HCT116 (cell line): ENCODE data around the gene DNAH10. TPM values are rescaled to one million over a fixed set of nuclear protein-coding genes. Genes with fewer than 3 reads are reported as not detected.
A peak's percentile ranks its signal among the peaks of the same experiment; 100 is the strongest.

Experiments
- ATAC-seq: fragments of 200-7000 bp; cut with Tn5 transposase; 2 replicates; pipeline ENCODE4 v1.9.1; 2020; ENCODE audit warnings: mild to moderate bottlenecking, moderate library complexity
- BruUV-seq: library from RNA; stranded (reverse); fragments of 400-500 nt; replicated peaks from 2 replicates; lab custom pipeline; 2021; lab: Mats Ljungman, UMichigan
- CTCF ChIA-PET: fragments of 300-600 bp; sonication (Branson Sonifier 250); formaldehyde crosslinking; loops from one replicate; lab custom pipeline; 2021; ENCODE audit warnings: antibody characterized with exemption; lab: Charles Lee
- POLR2A ChIA-PET: fragments of 300-600, 350-600 bp; sonication (Branson Sonifier 250); formaldehyde crosslinking; loops from one replicate; lab custom pipeline; 2021; ENCODE audit warnings: antibody characterized with exemption; lab: Charles Lee
- RAD21 ChIA-PET, 2 experiments: fragments of 300-600 bp; sonication (Branson Sonifier 250); formaldehyde crosslinking; loops; one replicate each; lab custom pipeline; 2023; ENCODE audit warnings: low total read pairs in 2 of 2; ENCODE audit not compliant: uncharacterized antibody in 2 of 2, unreplicated experiment in 2 of 2, low non-redundant PET in 1 of 2; lab: Charles Lee
- DNase-seq: peaks from one replicate; pipeline ENCODE4 v3.0.0-alpha.2; 2010; ENCODE audit warnings: low read depth, low spot score
- H2AFZ ChIP-seq: fragments of 200-600 bp; shearing (Covaris generic), sonication (generic); 2 replicates; pipeline ENCODE4 v1.6.1; 2017; ENCODE audit warnings: low read depth, mixed run types, mixed read lengths, antibody characterized with exemption, low read length; ENCODE audit not compliant: poor library complexity, severe bottlenecking
- H3K27ac ChIP-seq: 2 replicates; pipeline ENCODE4 v1.5.1; 2012; ENCODE audit warnings: low read depth, low read length
- H3K27me3 ChIP-seq: fragments of 200-600 bp; sonication (generic); 2 replicates; pipeline ENCODE4 v1.6.1; 2016; ENCODE audit warnings: mixed run types, low read length, mixed read lengths; ENCODE audit not compliant: insufficient read depth
- H3K36me3 ChIP-seq, 2 experiments: fragments of 200-500 bp in 1 of 2; fragments of 200-600 bp in 1 of 2; sonication (Bioruptor generic) in 1 of 2; sonication (generic) in 1 of 2; 2 replicates each; pipeline versions ENCODE4 v1.5.1 to v1.6.1; 2014 to 2016; ENCODE audit warnings: low read length in 2 of 2, inconsistent platforms in 1 of 2, mixed read lengths in 1 of 2, mixed run types in 1 of 2; ENCODE audit not compliant: insufficient read depth in 2 of 2, control insufficient read depth in 1 of 2
- H3K4me1 ChIP-seq, 2 experiments: fragments of 200-600 bp in 1 of 2; sonication (generic) in 1 of 2; 2 replicates each; pipeline versions ENCODE4 v1.5.1 to v1.6.1; 2012 to 2017; ENCODE audit warnings: low read length in 2 of 2, inconsistent platforms in 1 of 2, mild to moderate bottlenecking in 1 of 2, mixed read lengths in 1 of 2, mixed run types in 1 of 2, moderate library complexity in 1 of 2; ENCODE audit not compliant: insufficient read depth in 2 of 2, control insufficient read depth in 1 of 2
- H3K4me2 ChIP-seq: fragments of 200-600 bp; sonication (generic); 2 replicates; pipeline ENCODE4 v1.6.1; 2017; ENCODE audit warnings: mixed run types, low read length, mixed read lengths
- H3K4me3 ChIP-seq, 2 experiments: fragments of 200-600 bp in 1 of 2; sonication (generic) in 1 of 2; replicated peaks in 1 of 2; 2 replicates each; pipeline ENCODE4 v1.5.1; 2011 to 2016; ENCODE audit warnings: low read length in 2 of 2, control low read depth in 1 of 2, low read depth in 1 of 2, mild to moderate bottlenecking in 1 of 2, mixed read lengths in 1 of 2, mixed run types in 1 of 2
- H3K79me2 ChIP-seq: fragments of 200-600 bp; sonication (generic); 2 replicates; pipeline ENCODE4 v1.6.1; 2017; ENCODE audit warnings: mild to moderate bottlenecking, mixed run types, low read length, moderate library complexity, mixed read lengths; ENCODE audit not compliant: insufficient read depth
- H3K9ac ChIP-seq: fragments of 200-600 bp; sonication (generic); 2 replicates; pipeline ENCODE4 v1.6.1; 2016; ENCODE audit warnings: low read length, mixed read lengths
- H3K9me2 ChIP-seq: fragments of 200-600 bp; sonication (generic), shearing (Covaris generic); 2 replicates; pipeline ENCODE4 v1.6.1; 2017; ENCODE audit warnings: mixed run types, mild to moderate bottlenecking, moderate library complexity; ENCODE audit not compliant: insufficient read depth
- H3K9me3 ChIP-seq, 2 experiments: fragments of 200-500 bp in 1 of 2; fragments of 200-600 bp in 1 of 2; sonication (Bioruptor generic) in 1 of 2; sonication (generic) in 1 of 2; 2 replicates each; pipeline ENCODE4 v1.6.1; 2014 to 2017; ENCODE audit warnings: low read length in 2 of 2, mixed read lengths in 2 of 2, inconsistent platforms in 1 of 2, low read depth in 1 of 2, mild to moderate bottlenecking in 1 of 2, mixed run types in 1 of 2, moderate library complexity in 1 of 2; ENCODE audit not compliant: control insufficient read depth in 1 of 2, insufficient read depth in 1 of 2
- H4K20me1 ChIP-seq: fragments of 200-600 bp; sonication (generic), shearing (Covaris generic); 2 replicates; pipeline ENCODE4 v1.6.1; 2017; ENCODE audit warnings: mixed run types, mild to moderate bottlenecking, moderate library complexity; ENCODE audit not compliant: insufficient read depth
- ATF3 ChIP-seq: IDR thresholded peaks from 2 replicates; pipeline ENCODE4 v1.6.1; 2012
- CBX3 ChIP-seq: IDR thresholded peaks from 2 replicates; pipeline ENCODE4 v1.6.1; 2012; ENCODE audit warnings: low read depth
- CEBPB ChIP-seq: IDR thresholded peaks from 2 replicates; pipeline ENCODE4 v1.6.1; 2012; ENCODE audit warnings: low read depth
- EGR1 ChIP-seq: IDR thresholded peaks from 2 replicates; pipeline ENCODE4 v1.6.1; 2012; ENCODE audit warnings: low read depth
- EZH2 ChIP-seq: fragments of 200-600 bp; sonication (generic); IDR thresholded peaks from 2 replicates; pipeline ENCODE4 v1.6.1; 2017; ENCODE audit warnings: antibody characterized with exemption, mixed run types
- FOSL1 ChIP-seq: IDR thresholded peaks from 2 replicates; pipeline ENCODE4 v1.6.1; 2012; ENCODE audit warnings: low read depth
- MAX ChIP-seq: IDR thresholded peaks from 2 replicates; pipeline ENCODE4 v1.6.1; 2012
- POLR2A ChIP-seq: IDR thresholded peaks from 2 replicates; pipeline ENCODE4 v1.7.0; 2011; ENCODE audit warnings: borderline replicate concordance; ENCODE audit not compliant: insufficient read depth, insufficient read length; ENCODE audit errors: extremely low read depth
- RAD21 ChIP-seq: IDR thresholded peaks from 2 replicates; pipeline ENCODE4 v1.6.1; 2012; ENCODE audit warnings: low read depth, mild to moderate bottlenecking
- REST ChIP-seq: IDR thresholded peaks from 2 replicates; pipeline ENCODE4 v1.6.1; 2012; ENCODE audit warnings: low read depth
- SRF ChIP-seq: IDR thresholded peaks from 2 replicates; pipeline ENCODE4 v1.6.1; 2012; ENCODE audit warnings: low read depth
- TCF7L2 ChIP-seq: IDR thresholded peaks from 2 replicates; pipeline ENCODE4 v1.7.0; 2011; ENCODE audit warnings: borderline replicate concordance, inconsistent platforms; ENCODE audit not compliant: insufficient read depth, insufficient read length; ENCODE audit errors: extremely low read depth
- YY1 ChIP-seq: IDR thresholded peaks from 2 replicates; pipeline ENCODE4 v1.6.1; 2011; ENCODE audit warnings: low read length, low read depth, moderate library complexity, mild to moderate bottlenecking; ENCODE audit not compliant: insufficient replicate concordance; ENCODE audit errors: extremely low read depth
- ZFX ChIP-seq: fragments of 450-650 bp; IDR thresholded peaks from 2 replicates; pipeline ENCODE4 v1.6.1; 2017
- ZNF274 ChIP-seq: fragments of 200-500 bp; sonication (Bioruptor generic); IDR thresholded peaks from 2 replicates; pipeline ENCODE4 v1.6.1; 2014; ENCODE audit warnings: mild to moderate bottlenecking, low read depth, low read length, inconsistent platforms
- intact Hi-C: fragments of 100-400 bp; cut with micrococcal nuclease; formaldehyde crosslinking; loops from 2 replicates; pipeline ENCODE4 v1.10.0; 2022
- total RNA-seq: library from RNA; stranded (reverse); gene quantifications from one replicate; pipeline ENCODE4 v1.2.1, GENCODE V29; 2021; ENCODE audit not compliant: unreplicated experiment
- TF ChIP-seq, protein P1 (sequence below): IDR thresholded peaks from 2 replicates; pipeline ENCODE4 v1.6.1; 2011; ENCODE audit warnings: mild to moderate bottlenecking, low read length, moderate library complexity; ENCODE audit not compliant: insufficient replicate concordance; ENCODE audit errors: extremely low read depth
- TF ChIP-seq, protein P2 (sequence below), 3 experiments: fragments of 200-600 bp in 1 of 3; sonication (generic) in 1 of 3; IDR thresholded peaks in 2 of 3; conservative IDR thresholded peaks in 1 of 3; 2 replicates each; pipeline ENCODE4 v1.5.1; 2012 to 2017; ENCODE audit warnings: low read depth in 2 of 3, low read length in 2 of 3, antibody characterized with exemption in 1 of 3, borderline replicate concordance in 1 of 3, control low read depth in 1 of 3, mild to moderate bottlenecking in 1 of 3, mixed read lengths in 1 of 3, mixed run types in 1 of 3, moderate library complexity in 1 of 3; ENCODE audit not compliant: insufficient read depth in 1 of 3

The DNAH10 gene
- total RNA-seq, 1 experiment from 2014 or later: 1.3 TPM

DNA sequence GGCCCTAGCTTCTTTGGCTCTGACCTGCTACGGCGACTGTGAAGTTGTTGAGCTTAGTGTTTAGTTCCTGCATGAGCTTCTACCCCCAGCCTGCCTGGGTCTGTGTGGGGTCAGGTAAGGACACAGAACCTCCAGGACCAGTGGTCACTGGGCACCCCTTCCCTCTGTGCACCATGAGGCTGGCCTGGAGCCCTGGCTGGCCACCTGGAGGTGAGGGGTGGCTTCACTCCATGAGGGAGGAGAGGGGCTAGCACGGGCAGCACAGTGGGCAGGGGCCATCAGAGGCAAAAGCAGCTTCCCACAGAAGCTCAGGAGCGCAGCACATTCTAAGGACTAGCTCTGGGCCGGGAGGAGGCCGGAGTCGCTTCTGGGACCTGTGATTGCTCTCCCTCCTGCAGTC lies 173.9 kb downstream of the DNAH10 start (continued):
- TF ChIP-seq CEBPB (no peak), FOSL1 (no peak), ZNF274 (no peak), EZH2 (no peak), TCF7L2 (no peak), MAX (no peak), YY1 (no peak)

GRCh38 chr12:123936471-123936870 lies 174.4 kb downstream of the DNAH10 start:
- intact Hi-C loops: no loop called here
- Histone ChIP-seq H3K4me3 (no peak overlapping the region), H3K4me2 (no peak overlapping the region), H4K20me1 (no peaks in the 10 kb centered on the region), H3K9ac (no peak overlapping the region), H3K9me2 (no peaks in the 10 kb centered on the region), H3K4me1 (no peaks in the 10 kb centered on the region), H3K79me2 (no peaks in the 10 kb centered on the region)
- TSS peak; percentile 59 for BruUV-seq
- RAD21 ChIA-PET: no interaction called here
- ATAC-seq: no peak
- DNase-seq: no peak
- TF ChIP-seq POLR2A: no peak
- TF ChIP-seq SRF: no peak
- no peak for TF ChIP-seq CEBPB
- no peak for TF ChIP-seq ATF3
- no peak for TF ChIP-seq YY1
- no peak for TF ChIP-seq REST
- no peak for TF ChIP-seq FOSL1
- TF ChIP-seq EGR1: no peak
- TF ChIP-seq CBX3: no peak
- no peak for TF ChIP-seq MAX
- TF ChIP-seq, protein P1, sequence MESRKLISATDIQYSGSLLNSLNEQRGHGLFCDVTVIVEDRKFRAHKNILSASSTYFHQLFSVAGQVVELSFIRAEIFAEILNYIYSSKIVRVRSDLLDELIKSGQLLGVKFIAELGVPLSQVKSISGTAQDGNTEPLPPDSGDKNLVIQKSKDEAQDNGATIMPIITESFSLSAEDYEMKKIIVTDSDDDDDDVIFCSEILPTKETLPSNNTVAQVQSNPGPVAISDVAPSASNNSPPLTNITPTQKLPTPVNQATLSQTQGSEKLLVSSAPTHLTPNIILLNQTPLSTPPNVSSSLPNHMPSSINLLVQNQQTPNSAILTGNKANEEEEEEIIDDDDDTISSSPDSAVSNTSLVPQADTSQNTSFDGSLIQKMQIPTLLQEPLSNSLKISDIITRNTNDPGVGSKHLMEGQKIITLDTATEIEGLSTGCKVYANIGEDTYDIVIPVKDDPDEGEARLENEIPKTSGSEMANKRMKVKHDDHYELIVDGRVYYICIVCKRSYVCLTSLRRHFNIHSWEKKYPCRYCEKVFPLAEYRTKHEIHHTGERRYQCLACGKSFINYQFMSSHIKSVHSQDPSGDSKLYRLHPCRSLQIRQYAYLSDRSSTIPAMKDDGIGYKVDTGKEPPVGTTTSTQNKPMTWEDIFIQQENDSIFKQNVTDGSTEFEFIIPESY: no peak
- TF ChIP-seq, protein P2, sequence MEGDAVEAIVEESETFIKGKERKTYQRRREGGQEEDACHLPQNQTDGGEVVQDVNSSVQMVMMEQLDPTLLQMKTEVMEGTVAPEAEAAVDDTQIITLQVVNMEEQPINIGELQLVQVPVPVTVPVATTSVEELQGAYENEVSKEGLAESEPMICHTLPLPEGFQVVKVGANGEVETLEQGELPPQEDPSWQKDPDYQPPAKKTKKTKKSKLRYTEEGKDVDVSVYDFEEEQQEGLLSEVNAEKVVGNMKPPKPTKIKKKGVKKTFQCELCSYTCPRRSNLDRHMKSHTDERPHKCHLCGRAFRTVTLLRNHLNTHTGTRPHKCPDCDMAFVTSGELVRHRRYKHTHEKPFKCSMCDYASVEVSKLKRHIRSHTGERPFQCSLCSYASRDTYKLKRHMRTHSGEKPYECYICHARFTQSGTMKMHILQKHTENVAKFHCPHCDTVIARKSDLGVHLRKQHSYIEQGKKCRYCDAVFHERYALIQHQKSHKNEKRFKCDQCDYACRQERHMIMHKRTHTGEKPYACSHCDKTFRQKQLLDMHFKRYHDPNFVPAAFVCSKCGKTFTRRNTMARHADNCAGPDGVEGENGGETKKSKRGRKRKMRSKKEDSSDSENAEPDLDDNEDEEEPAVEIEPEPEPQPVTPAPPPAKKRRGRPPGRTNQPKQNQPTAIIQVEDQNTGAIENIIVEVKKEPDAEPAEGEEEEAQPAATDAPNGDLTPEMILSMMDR (IDR thresholded peaks at IDR 0.05 in 2 of 3, conservative IDR thresholded peaks at IDR 0.05 in 1 of 3; ENCODE audit: borderline replicate concordance in 1 of 3, insufficient read depth in 1 of 3, low read depth in 2 of 3, low read length in 2 of 3): no peak
- no peak for TF ChIP-seq RAD21
- TF ChIP-seq ZFX: no peak
- TF ChIP-seq TCF7L2: no peak
- TF ChIP-seq, all 23 proteins: peak for 0
- ChIA-PET POLR2A (no interaction called here), CTCF (no interaction called here)
- H2AFZ ChIP-seq: no peak overlapping the region
- H3K27ac ChIP-seq: no peak overlapping the region
- no peaks in the 10 kb centered on the region for H3K36me3 ChIP-seq
- H3K9me3 ChIP-seq: no peaks in the 10 kb centered on the region
- H3K27me3 ChIP-seq: no peaks in the 10 kb centered on the region
